ENCODE data around the gene RGS9BP. TPM values are rescaled to one million over a fixed set of nuclear protein-coding genes. Genes with fewer than 3 reads are reported as not detected.

Gene RGS9BP
- total and polyA plus RNA-seq, 2 experiments from 2014 or later, result 0.08 to 0.22 TPM

DNA sequence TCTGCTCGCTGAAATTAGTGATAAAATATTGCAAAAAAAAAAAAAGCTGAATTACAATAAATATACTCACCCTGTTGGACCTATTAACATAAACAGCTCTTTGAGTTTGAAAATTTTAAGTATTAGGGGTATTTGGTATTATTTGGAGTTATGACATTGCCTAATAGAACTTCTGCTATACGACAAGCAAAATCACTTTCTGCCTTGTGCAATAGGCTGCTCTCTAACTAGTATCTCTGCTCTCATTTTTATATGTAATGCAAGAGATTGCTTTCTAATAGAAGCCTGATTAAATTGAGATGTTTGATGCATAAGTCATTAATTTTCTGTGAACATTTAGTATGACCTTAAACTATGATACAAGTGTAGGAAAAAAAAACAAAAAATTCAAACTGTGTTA, 5.3 kb downstream of the RGS9BP start:
- in situ Hi-C loops (cut with MboI), result no loop called here
- no peak overlapping the region for H3K9ac ChIP-seq

DNA sequence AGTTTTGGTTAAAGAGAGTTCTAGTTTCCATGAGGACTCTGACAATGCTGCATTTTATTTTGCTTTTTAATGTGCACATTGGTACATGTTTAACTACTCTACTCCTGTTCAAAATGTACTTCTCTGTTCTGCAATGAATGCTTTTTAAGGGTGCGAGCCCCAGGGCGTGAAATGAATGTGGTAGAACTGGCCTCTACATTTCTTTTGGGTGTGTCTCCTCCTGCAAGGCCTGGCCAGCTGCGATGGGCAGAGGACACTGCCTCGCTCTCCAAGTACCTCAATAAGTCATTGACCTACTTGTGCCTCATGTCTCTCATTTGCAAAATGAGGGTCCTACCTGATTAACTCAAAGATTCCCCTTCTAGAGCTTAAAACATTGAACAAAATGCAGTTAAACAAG, 6.7 kb downstream of the RGS9BP start:
- Histone ChIP-seq H3K9me2 (ENCODE audit: insufficient read depth) (no peaks in the 10 kb centered on the region), H4K20me1 (ENCODE audit: insufficient read depth) (no peaks in the 10 kb centered on the region), H3K27me3 (replicated peaks; ENCODE audit: insufficient read depth) (peaks cover 4% of the 10 kb centered on the region; the same call in 1 of the 2 replicates), H3K4me2 (ENCODE audit: unreplicated experiment) (no peak overlapping the region), H3K79me2 (ENCODE audit: insufficient read depth) (no peaks in the 10 kb centered on the region), H3F3A (ENCODE audit: insufficient read depth) (no peaks in the 10 kb centered on the region), H3K9me3 (ENCODE audit: low read depth) (no peaks in the 10 kb centered on the region), H3K4me1 (ENCODE audit: insufficient read depth) (no peaks in the 10 kb centered on the region), H3K4me3 (no peak overlapping the region), H2AFZ (no peak overlapping the region), H3K27ac (no peak overlapping the region), H3K36me3 (ENCODE audit: low read depth) (no peaks in the 10 kb centered on the region), H3K9ac (no peak overlapping the region)
- in situ Hi-C loops (cut with MboI), result no loop called here
- no peak for TF ChIP-seq EZH2phosphoT487 (IDR thresholded peaks at IDR 0.05; ENCODE audit: insufficient read depth, low read depth)
- no peak for DNase-seq
- WGBS, 2 experiments (ENCODE audit: low coverage in 1 of 2, low lambda C conversion rate in 2 of 2, missing lambda C conversion rate in 2 of 2), result 74 to 86% methylated on average over 4 of the region's 4 CpGs

More for the DNA sequence above, 5.3 kb downstream of the RGS9BP start:
- no peaks in the 10 kb centered on the region for H4K20me1 ChIP-seq (ENCODE audit: insufficient read depth)
- H3K9me3 ChIP-seq (ENCODE audit: low read depth), result no peaks in the 10 kb centered on the region
- TF ChIP-seq EZH2 (IDR thresholded peaks at IDR 0.05; ENCODE audit: insufficient read depth, poor library complexity, severe bottlenecking), result no peak
- no peak for TF ChIP-seq EZH2phosphoT487 (IDR thresholded peaks at IDR 0.05; ENCODE audit: insufficient read depth, low read depth)
- H3K4me1 ChIP-seq (ENCODE audit: insufficient read depth), result no peaks in the 10 kb centered on the region
- no peak overlapping the region for H3K27ac ChIP-seq
- H3K4me2 ChIP-seq (ENCODE audit: unreplicated experiment), result no peak overlapping the region
- H3K4me3 ChIP-seq, result no peak overlapping the region
- no peaks in the 10 kb centered on the region for H3K9me2 ChIP-seq (ENCODE audit: insufficient read depth)
- no peak overlapping the region for H2AFZ ChIP-seq
- WGBS, 2 experiments (ENCODE audit: low coverage in 1 of 2, low lambda C conversion rate in 2 of 2, missing lambda C conversion rate in 2 of 2), result 72 to 80% methylated on average over 2 of the region's 2 CpGs
- no peaks in the 10 kb centered on the region for H3K79me2 ChIP-seq (ENCODE audit: insufficient read depth)
- peaks cover 17% of the 10 kb centered on the region for H3K27me3 ChIP-seq (replicated peaks; ENCODE audit: insufficient read depth)
- no peaks in the 10 kb centered on the region for H3F3A ChIP-seq (ENCODE audit: insufficient read depth)
- no peak for DNase-seq
- H3K36me3 ChIP-seq (ENCODE audit: low read depth), result no peaks in the 10 kb centered on the region

DNA sequence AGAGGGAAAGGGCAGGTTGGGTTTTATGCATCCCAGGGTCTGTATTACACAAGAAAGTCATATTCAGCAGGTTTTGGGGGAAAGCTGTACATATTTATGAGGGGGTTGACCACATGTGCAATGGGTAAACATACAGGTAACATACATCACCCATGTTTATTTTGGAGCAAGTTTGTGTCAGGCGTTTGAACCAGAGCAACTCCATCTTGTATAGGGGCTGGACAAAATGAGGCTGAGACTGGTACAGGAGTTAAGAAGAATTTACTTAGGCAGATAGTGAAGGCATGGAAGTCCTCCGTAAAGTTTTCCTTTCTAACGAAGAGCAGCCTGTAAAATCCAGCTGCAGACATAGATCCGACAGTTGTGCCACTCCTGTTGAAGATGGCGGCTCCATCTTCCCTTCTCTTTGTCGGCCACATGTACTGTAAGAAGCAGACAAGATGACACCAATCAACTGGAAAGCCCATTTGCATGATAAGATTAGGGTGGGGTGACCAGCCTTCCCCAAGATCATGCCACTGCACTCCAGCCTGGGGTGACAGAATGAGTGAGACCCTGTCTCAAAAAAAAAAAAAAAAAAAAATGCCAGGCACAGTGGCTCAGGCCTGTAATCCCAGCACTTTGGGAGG, 11.3 kb downstream of the RGS9BP start:
- H4K20me1 ChIP-seq (ENCODE audit: insufficient read depth), result no peaks in the 10 kb centered on the region
- H3K79me2 ChIP-seq (ENCODE audit: insufficient read depth), result 0 out of 2 replicates have a peak, but pooled peaks cover 7% of the 10 kb centered on the region
- no peak overlapping the region for H2AFZ ChIP-seq
- no peak for TF ChIP-seq EZH2 (IDR thresholded peaks at IDR 0.05; ENCODE audit: insufficient read depth, poor library complexity, severe bottlenecking)
- TF ChIP-seq EZH2phosphoT487 (IDR thresholded peaks at IDR 0.05; ENCODE audit: insufficient read depth, low read depth), result no peak
- H3K9me2 ChIP-seq (ENCODE audit: insufficient read depth), result no peaks in the 10 kb centered on the region
- in situ Hi-C loops (cut with MboI), result no loop called here
- no peaks in the 10 kb centered on the region for H3K36me3 ChIP-seq (ENCODE audit: low read depth)
- no peak overlapping the region for H3K27ac ChIP-seq
- peaks cover 16% of the 10 kb centered on the region for H3F3A ChIP-seq (ENCODE audit: insufficient read depth)
- H3K4me2 ChIP-seq (ENCODE audit: unreplicated experiment), result no peak overlapping the region
- no peak overlapping the region for H3K9ac ChIP-seq
- H3K27me3 ChIP-seq (replicated peaks; ENCODE audit: insufficient read depth), result no peaks in the 10 kb centered on the region
- H3K4me1 ChIP-seq (ENCODE audit: insufficient read depth), result peaks cover 14% of the 10 kb centered on the region; the same call in 1 of the 2 replicates
- 83 to 88% methylated on average over 6 of the region's 6 CpGs for WGBS, 2 experiments (ENCODE audit: low coverage in 1 of 2, low lambda C conversion rate in 2 of 2, missing lambda C conversion rate in 2 of 2)
- no peak for DNase-seq
- H3K9me3 ChIP-seq (ENCODE audit: low read depth), result no peaks in the 10 kb centered on the region
- H3K4me3 ChIP-seq, result no peak overlapping the region

DNA sequence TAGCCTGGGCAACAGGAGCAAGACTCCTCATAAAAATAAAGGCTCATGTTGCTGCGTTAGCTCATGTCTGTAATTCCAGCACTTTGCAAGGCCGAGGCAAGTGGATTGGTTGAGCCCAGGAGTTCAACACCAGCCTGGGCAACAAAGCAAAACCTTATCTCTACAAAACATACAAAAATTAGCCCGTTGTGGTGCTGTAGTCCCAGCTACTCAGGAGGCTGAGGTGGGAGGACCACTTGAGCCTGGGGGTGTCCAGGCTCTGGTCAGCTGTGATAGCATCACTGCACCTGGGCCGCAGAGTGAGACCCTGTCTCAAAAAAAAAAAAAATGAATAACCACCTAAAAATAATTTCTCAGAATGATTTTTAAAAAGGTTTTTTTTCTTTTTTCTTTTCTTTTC, 12.0 kb downstream of the RGS9BP start:
- WGBS, 2 experiments (ENCODE audit: low coverage in 1 of 2, low lambda C conversion rate in 2 of 2, missing lambda C conversion rate in 2 of 2), result 86 to 90% methylated on average over 4 of the region's 4 CpGs
- no peak overlapping the region for H3K4me2 ChIP-seq (ENCODE audit: unreplicated experiment)
- H3K9me3 ChIP-seq (ENCODE audit: low read depth), result no peaks in the 10 kb centered on the region
- in situ Hi-C loops (cut with MboI), result no loop called here
- H4K20me1 ChIP-seq (ENCODE audit: insufficient read depth), result no peaks in the 10 kb centered on the region
- H3K79me2 ChIP-seq (ENCODE audit: insufficient read depth), result peaks cover 12% of the 10 kb centered on the region
- DNase-seq, result no peak
- H3K27ac ChIP-seq, result no peak overlapping the region
- no peaks in the 10 kb centered on the region for H3K9me2 ChIP-seq (ENCODE audit: insufficient read depth)
- no peaks in the 10 kb centered on the region for H3K27me3 ChIP-seq (replicated peaks; ENCODE audit: insufficient read depth)
- H3F3A ChIP-seq (ENCODE audit: insufficient read depth), result peaks cover 16% of the 10 kb centered on the region
- H2AFZ ChIP-seq, result no peak overlapping the region
- TF ChIP-seq EZH2 (IDR thresholded peaks at IDR 0.05; ENCODE audit: insufficient read depth, poor library complexity, severe bottlenecking) (no peak), EZH2phosphoT487 (IDR thresholded peaks at IDR 0.05; ENCODE audit: insufficient read depth, low read depth) (no peak)
- H3K9ac ChIP-seq, result no peak overlapping the region
- H3K4me3 ChIP-seq, result no peak overlapping the region
- H3K36me3 ChIP-seq (ENCODE audit: low read depth), result no peaks in the 10 kb centered on the region
- peaks cover 14% of the 10 kb centered on the region; the same call in 1 of the 2 replicates for H3K4me1 ChIP-seq (ENCODE audit: insufficient read depth)
